GM23338 (cell line): ENCODE results near the gene SLC2A1. TPM values are rescaled to one million over a fixed set of nuclear protein-coding genes. Genes with fewer than 3 reads are reported as not detected.

ENCODE experiments used
- ATAC-seq: fragments of 200-7000 bp; cut with Tn5 transposase; 3 replicates; pipeline ENCODE4 v1.9.1; 2020
- DNase-seq: peaks from one replicate; pipeline ENCODE4 v3.0.0-alpha.2; 2015; ENCODE audit warnings: low spot score
- H2AFZ ChIP-seq: fragments of 200-600 bp; sonication (generic); 2 replicates; pipeline ENCODE4 v1.8.0; 2016; ENCODE audit warnings: antibody characterized with exemption, mild to moderate bottlenecking, moderate library complexity
- H3F3A ChIP-seq: fragments of 200-600 bp; sonication (generic); replicated peaks from 2 replicates; pipeline ENCODE4 v1.8.0; 2017; ENCODE audit warnings: antibody characterized with exemption, mixed run types, low read depth
- H3K27ac ChIP-seq: fragments of 200-600 bp; sonication (generic); 2 replicates; pipeline ENCODE4 v1.6.1; 2016; ENCODE audit warnings: low read depth
- H3K27me3 ChIP-seq: fragments of 200-600 bp; sonication (generic); 2 replicates; pipeline ENCODE4 v1.8.0; 2016; ENCODE audit warnings: mild to moderate bottlenecking, mixed run types, moderate library complexity; ENCODE audit not compliant: insufficient read depth
- H3K36me3 ChIP-seq: fragments of 200-600 bp; sonication (generic); 2 replicates; pipeline ENCODE4 v1.8.0; 2016; ENCODE audit warnings: mild to moderate bottlenecking; ENCODE audit not compliant: insufficient read depth
- H3K4me1 ChIP-seq: fragments of 200-600 bp; sonication (generic); 2 replicates; pipeline ENCODE4 v1.8.0; 2016; ENCODE audit warnings: mild to moderate bottlenecking, moderate library complexity; ENCODE audit not compliant: insufficient read depth
- H3K4me2 ChIP-seq: fragments of 200-600 bp; sonication (generic); 2 replicates; pipeline ENCODE4 v1.7.1; 2017; ENCODE audit warnings: mixed run types
- H3K4me3 ChIP-seq: fragments of 200-600 bp; sonication (generic); 2 replicates; pipeline ENCODE4 v1.6.1; 2016; ENCODE audit warnings: mixed run types
- H3K79me2 ChIP-seq: fragments of 200-600 bp; sonication (generic); replicated peaks from 2 replicates; pipeline ENCODE4 v1.8.0; 2017; ENCODE audit warnings: mild to moderate bottlenecking; ENCODE audit not compliant: insufficient read depth
- H3K9me2 ChIP-seq: fragments of 200-600 bp; sonication (generic); 2 replicates; pipeline ENCODE4 v1.8.0; 2017; ENCODE audit not compliant: insufficient read depth
- H4K20me1 ChIP-seq: fragments of 200-600 bp; sonication (generic); replicated peaks from 2 replicates; pipeline ENCODE4 v1.8.0; 2017; ENCODE audit warnings: mild to moderate bottlenecking; ENCODE audit not compliant: insufficient read depth
- H3K27ac Mint-ChIP-seq: 2 replicates; pipeline ENCODE4 v1.8.0; 2020; ENCODE audit warnings: inconsistent platforms, mild to moderate bottlenecking, moderate library complexity, mixed read lengths
- H3K27me3 Mint-ChIP-seq: 3 replicates; pipeline ENCODE4 v1.8.0; 2022; ENCODE audit warnings: low read depth, mild to moderate bottlenecking, moderate library complexity, mixed read lengths, inconsistent platforms; ENCODE audit not compliant: insufficient read depth, poor library complexity
- H3K36me3 Mint-ChIP-seq: 3 replicates; pipeline ENCODE4 v1.8.0; 2021; ENCODE audit warnings: low read depth, mild to moderate bottlenecking, inconsistent platforms, moderate library complexity, mixed read lengths
- H3K4me1 Mint-ChIP-seq: 3 replicates; pipeline ENCODE4 v1.8.0; 2020; ENCODE audit warnings: mild to moderate bottlenecking, inconsistent platforms, mixed read lengths
- H3K4me3 Mint-ChIP-seq: 3 replicates; pipeline ENCODE4 v1.8.0; 2021; ENCODE audit warnings: moderate library complexity, mild to moderate bottlenecking, inconsistent platforms, mixed read lengths
- H3K9me3 Mint-ChIP-seq: 3 replicates; pipeline ENCODE4 v1.8.0; 2020; ENCODE audit warnings: moderate library complexity, mild to moderate bottlenecking, inconsistent platforms, mixed read lengths
- CREB1 ChIP-seq: fragments of 250-450 bp; sonication (Bioruptor Pico); IDR thresholded peaks from 2 replicates; pipeline ENCODE4 v1.5.0; 2020; ENCODE audit warnings: low read depth, mild to moderate bottlenecking, moderate library complexity
- CTCF ChIP-seq, 2 experiments: fragments of 200-600 bp in 1 of 2; sonication (generic) in 1 of 2; conservative IDR thresholded peaks; 2 replicates each; pipeline versions ENCODE4 v1.5.1 to v1.6.1; 2016 to 2017; ENCODE audit warnings: antibody characterized with exemption in 2 of 2, low read depth in 2 of 2, mild to moderate bottlenecking in 2 of 2, moderate library complexity in 1 of 2
- EZH2 ChIP-seq: fragments of 200-600 bp; sonication (generic); IDR thresholded peaks from one replicate; pipeline ENCODE4 v1.8.0; 2017; ENCODE audit warnings: antibody characterized with exemption, mild to moderate bottlenecking, low read depth; ENCODE audit not compliant: unreplicated experiment
- POLR2AphosphoS5 ChIP-seq: IDR thresholded peaks from 2 replicates; pipeline ENCODE4 v1.6.1; 2016; ENCODE audit warnings: antibody characterized with exemption, low read depth
- ZNF331 ChIP-seq: fragments of 250-450 bp; sonication (Bioruptor Pico); IDR thresholded peaks from 2 replicates; pipeline ENCODE4 v1.5.0; 2020; ENCODE audit warnings: low read depth, mild to moderate bottlenecking, moderate library complexity
- ZNF462 ChIP-seq: fragments of 250-450 bp; sonication (Bioruptor Pico); IDR thresholded peaks from 2 replicates; pipeline ENCODE4 v1.5.0; 2020; ENCODE audit warnings: mild to moderate bottlenecking, moderate library complexity
- polyA plus RNA-seq: library from polyadenylated mRNA; unstranded; fragments of >200 nt; fragmentation: Nextera tagmentation; extraction: Ambion mirVana; gene quantifications from 2 replicates; pipeline ENCODE4 v1.2.1, GENCODE V29; 2016
- total RNA-seq: library from RNA; depleted of rRNA; stranded (reverse); fragments of >200 nt; shearing (Covaris generic); gene quantifications from 2 replicates; pipeline ENCODE4 v1.2.3, GENCODE V29; 2014

The SLC2A1 gene
- total and polyA plus RNA-seq, 2 experiments from 2014 or later, result 66.1 to 305 TPM

- no peak for TF ChIP-seq ZNF462
These were observed 43.4 kb upstream of the SLC2A1 start (continued) for GRCh38 chr1:43002116-43002515.

GRCh38 chr1:43001434-43001833 lies 42.8 kb upstream of the SLC2A1 start:
- no peaks in the 10 kb centered on the region; the same call in 1 of the 2 replicates for H3K36me3 ChIP-seq
- Mint-ChIP-seq H3K4me3 (no peak overlapping the region), H3K27me3 (peaks cover 3% of the 10 kb centered on the region), H3K27ac (no peak overlapping the region), H3K36me3 (no peaks in the 10 kb centered on the region), H3K4me1 (peaks cover 23% of the 10 kb centered on the region), H3K9me3 (no peaks in the 10 kb centered on the region)
- H3K27me3 ChIP-seq, result no peaks in the 10 kb centered on the region
- no peak overlapping the region for H3K27ac ChIP-seq
- DNase-seq (no peak), ATAC-seq (no peak)
- no peak overlapping the region for H2AFZ ChIP-seq
- no peaks in the 10 kb centered on the region for H3K9me2 ChIP-seq
- H4K20me1 ChIP-seq, result no peaks in the 10 kb centered on the region
- H3K4me3 ChIP-seq, result no peak overlapping the region
- no peaks in the 10 kb centered on the region for H3K79me2 ChIP-seq
- H3K4me2 ChIP-seq, result no peak overlapping the region
- TF ChIP-seq EZH2, result no peak
- TF ChIP-seq CREB1, result no peak
- TF ChIP-seq ZNF462, result no peak
- no peak for TF ChIP-seq ZNF331 (CRISPR knock-in tag)
- no peak for TF ChIP-seq CTCF (conservative IDR thresholded peaks at IDR 0.05; ENCODE audit: low read depth in 2 of 2)
- TF ChIP-seq POLR2AphosphoS5, result no peak
- H3K4me1 ChIP-seq, result peaks cover 26% of the 10 kb centered on the region
- H3F3A ChIP-seq, result no peaks in the 10 kb centered on the region
